Spleen (tissue), 11 donors: Measurements from ENCODE around the gene SMIM12. TPM values are rescaled to one million over a fixed set of nuclear protein-coding genes. Genes with fewer than 3 reads are reported as not detected.
"Not testable (repeated sequence)": the region's sequence is repeated elsewhere in the genome, so short reads cannot be mapped to it uniquely, and the experiment has no call there.

Experiments used
- DNase-seq: peaks from one replicate; pipeline ENCODE4 v3.0.0-alpha.2; 2020
- H3K27ac ChIP-seq, 8 donors: fragments of 200-600 bp; sonication (generic) in 7 of 8; 1 replicate in 4 of 8; 2 replicates in 4 of 8; pipeline versions ENCODE4 v1.5.0 to v1.8.0; 2016 to 2021; ENCODE audit warnings: inconsistent platforms in 4 of 8, mild to moderate bottlenecking in 4 of 8, moderate library complexity in 1 of 8
- H3K27me3 ChIP-seq, 7 donors: fragments of 200-600 bp; sonication (generic) in 6 of 7; replicated peaks in 1 of 7; 1 replicate in 4 of 7; 2 replicates in 3 of 7; pipeline versions ENCODE4 v1.5.0 to v1.8.0; 2016 to 2021; ENCODE audit warnings: inconsistent platforms in 3 of 7, mild to moderate bottlenecking in 1 of 7
- H3K36me3 ChIP-seq, 6 donors: fragments of 200-600 bp; sonication (generic) in 5 of 6; 1 replicate in 4 of 6; 2 replicates in 2 of 6; pipeline versions ENCODE4 v1.5.0 to v1.8.0; 2016 to 2021; ENCODE audit warnings: inconsistent platforms in 2 of 6
- H3K4me1 ChIP-seq, 6 donors: fragments of 200-600 bp; sonication (generic) in 5 of 6; 1 replicate in 3 of 6; 2 replicates in 3 of 6; pipeline versions ENCODE4 v1.5.0 to v1.8.0; 2016 to 2021; ENCODE audit warnings: inconsistent platforms in 3 of 6
- H3K4me3 ChIP-seq, 8 donors: fragments of 200-600 bp; sonication (generic) in 7 of 8; 1 replicate in 4 of 8; 2 replicates in 4 of 8; pipeline versions ENCODE4 v1.5.0 to v1.8.0; 2016 to 2021; ENCODE audit warnings: inconsistent platforms in 4 of 8, mild to moderate bottlenecking in 4 of 8, moderate library complexity in 2 of 8
- H3K9me3 ChIP-seq, 8 donors: fragments of 200-600 bp; sonication (generic) in 7 of 8; 1 replicate in 4 of 8; 2 replicates in 4 of 8; pipeline versions ENCODE4 v1.5.0 to v1.8.0; 2016 to 2021; ENCODE audit warnings: inconsistent platforms in 4 of 8
- CTCF ChIP-seq, 11 experiments: fragments of 200-600 bp in 7 of 11; fragments of 450-650 bp in 4 of 11; sonication (generic) in 4 of 11; IDR thresholded peaks in 8 of 11; conservative IDR thresholded peaks in 3 of 11; 1 replicate in 7 of 11; 2 replicates in 4 of 11; pipeline versions ENCODE4 v1.4.0 to v1.8.0; 2016 to 2021; ENCODE audit warnings: antibody characterized with exemption in 11 of 11, inconsistent platforms in 4 of 11, mild to moderate bottlenecking in 1 of 11
- POLR2A ChIP-seq, 3 donors: fragments of 450-650 bp; IDR thresholded peaks; one replicate each; pipeline ENCODE4 v1.5.1; 2017; ENCODE audit warnings: antibody characterized with exemption in 3 of 3, mild to moderate bottlenecking in 1 of 3
- POLR2AphosphoS5 ChIP-seq, 3 donors: sonication (generic); formaldehyde crosslinking; IDR thresholded peaks; one replicate each; pipeline ENCODE4 v1.5.1; 2017; ENCODE audit warnings: antibody characterized with exemption in 3 of 3
- WGBS, 5 donors: extraction: QIAGEN DNeasy Blood & Tissue Kit in 3 of 5; methylation state at CpG; one replicate each; pipeline versions ENCODE4 v1.1.5 to v1.1.7; 2013 to 2018; 5-methylcytosine and 5-hydroxymethylcytosine counted together
- intact Hi-C: fragments of 100-400 bp; cut with DNase I; formaldehyde crosslinking; loops from one replicate; pipeline ENCODE4 v1.15.0; 2023; ENCODE audit warnings: low total_unique reads
- polyA plus RNA-seq, 3 donors: library from polyadenylated mRNA; stranded (reverse); fragments of 200-250 nt; gene quantifications; one replicate each; pipeline ENCODE4 v1.2.1, GENCODE V29; 2013
- total RNA-seq, 7 donors: library from RNA; depleted of rRNA in 3 of 7; stranded (reverse); fragments of >200 nt in 3 of 7; fragmentation: NEBNext Ultra II Directional in 4 of 7; extraction: Animal tissue kit (Norgen Biotek cat#: 25700) in 4 of 7; gene quantifications; one replicate each; pipeline versions ENCODE4 v1.1.0 to v1.2.1, GENCODE V29; 2016 to 2021
- donor health status: healthy with polysubstance abuse.
- donor health status: DM: no; HTN: no; CAD: no; lungs with moderate emphysema.
- donor health status: DM: no; HTN: no; CAD: no.
- donor health status: Bipolar disorder and iron deficiency.
- donor health status: healthy.
- donor health status: DM: no; HTN: no; CAD: no.
- donor health status: DM: yes; HTN: yes; CAD: no.

The SMIM12 gene
- total and polyA plus RNA-seq, 10 donors = 15.3 to 39.6 (median 33.3) TPM

GRCh38 chr1:34816778-34817177, 42.8 kb downstream of the SMIM12 start:
- intact Hi-C loops = no loop called here

GRCh38 chr1:34816332-34816731, 43.2 kb downstream of the SMIM12 start:
- Histone ChIP-seq H3K4me3 (no peak overlapping the region), H3K27ac (no peak overlapping the region), H3K9me3 (peaks cover 0 to 8% (median 0%) of the 10 kb centered on the region in 8 donors), H3K36me3 (no peaks in the 10 kb centered on the region), H3K27me3 (no peaks in the 10 kb centered on the region), H3K4me1 (no peaks in the 10 kb centered on the region)
- no peak for DNase-seq
- no peak for TF ChIP-seq POLR2A (IDR thresholded peaks at IDR 0.05)
- no peak for TF ChIP-seq POLR2AphosphoS5 (IDR thresholded peaks at IDR 0.05)
- TF ChIP-seq CTCF (IDR thresholded peaks at IDR 0.05 in 8 of 11, conservative IDR thresholded peaks at IDR 0.05 in 3 of 11) = no peak
- intact Hi-C loops = no loop called here

More at GRCh38 chr1:34816778-34817177, 42.8 kb downstream of the SMIM12 start:
- H3K4me3 ChIP-seq = no peak overlapping the region
- H3K27me3 ChIP-seq = no peaks in the 10 kb centered on the region
- H3K36me3 ChIP-seq = no peaks in the 10 kb centered on the region
- H3K27ac ChIP-seq = no peak overlapping the region
- no peak for TF ChIP-seq CTCF (IDR thresholded peaks at IDR 0.05 in 8 of 11, conservative IDR thresholded peaks at IDR 0.05 in 3 of 11)
- TF ChIP-seq POLR2AphosphoS5 (IDR thresholded peaks at IDR 0.05) = no peak
- no peak for TF ChIP-seq POLR2A (IDR thresholded peaks at IDR 0.05)
- no peaks in the 10 kb centered on the region for H3K4me1 ChIP-seq
- DNase-seq = no peak
- H3K9me3 ChIP-seq = peaks cover 0 to 8% (median 0%) of the 10 kb centered on the region in 8 donors
- WGBS, 5 donors = 73 to 87% (median 81%) methylated on average over 3 of the region's 3 CpGs

GRCh38 chr1:34810781-34811180, 48.8 kb downstream of the SMIM12 start:
- H3K27ac ChIP-seq, H3K9me3 ChIP-seq, intact Hi-C loops, H3K4me3 ChIP-seq, H3K27me3 ChIP-seq, DNase-seq, H3K4me1 ChIP-seq, H3K36me3 ChIP-seq: not testable (repeated sequence)
- 93 to 96% (median 94%) methylated on average over 3 of the region's 3 CpGs for WGBS, 5 donors

GRCh38 chr1:34808051-34808810, 51.3 kb downstream of the SMIM12 start:
- H3K4me1 ChIP-seq = no peaks in the 10 kb centered on the region
- DNase-seq = no peak
- 75 to 96% (median 92%) methylated on average over 9 of the region's 9 CpGs for WGBS, 5 donors
- peaks cover 0 to 20% (median 8%) of the 10 kb centered on the region in 8 donors for H3K9me3 ChIP-seq
- H3K27ac ChIP-seq = no peak overlapping the region
- peaks cover 0 to 3% (median 0%) of the 10 kb centered on the region in 6 donors for H3K36me3 ChIP-seq
- H3K27me3 ChIP-seq = no peaks in the 10 kb centered on the region
- no peak for TF ChIP-seq POLR2AphosphoS5 (IDR thresholded peaks at IDR 0.05)
- TF ChIP-seq POLR2A (IDR thresholded peaks at IDR 0.05) = no peak
- no peak for TF ChIP-seq CTCF (IDR thresholded peaks at IDR 0.05 in 8 of 11, conservative IDR thresholded peaks at IDR 0.05 in 3 of 11)
- intact Hi-C loops = no loop called here
- H3K4me3 ChIP-seq = no peak overlapping the region
